ENCODE data around the gene TMEM178B. TPM values are rescaled to one million over a fixed set of nuclear protein-coding genes. Genes with fewer than 3 reads are reported as not detected.
"Not testable (repeated sequence)": the region's sequence is repeated elsewhere in the genome, so short reads cannot be mapped to it uniquely, and the experiment has no call there.

The TMEM178B gene
- total RNA-seq, 1 experiment from 2014 or later, result 1.1 TPM

- H3K27me3 ChIP-seq (ENCODE audit: control insufficient read depth, insufficient read depth, low read length), result no peaks in the 10 kb centered on the region
- H3K4me3 ChIP-seq (ENCODE audit: insufficient read depth, low read depth, low read length), result no peak overlapping the region
- no peaks in the 10 kb centered on the region for H3K36me3 ChIP-seq (replicated peaks; ENCODE audit: control insufficient read depth, insufficient read depth, low read length)
- no peak for DNase-seq
Observed at GRCh38 chr7:141103847-141104429, 30.1 kb downstream of the TMEM178B start.

- H3K27me3 ChIP-seq (ENCODE audit: control insufficient read depth, insufficient read depth, low read length), result no peaks in the 10 kb centered on the region
- DNase-seq, result no peak
Observed at GRCh38 chr7:141113131-141113530, 39.3 kb downstream of the TMEM178B start.

GRCh38 chr7:141114029-141114664 lies 40.3 kb downstream of the TMEM178B start:
- DNase-seq, result no peak
- Histone ChIP-seq H3K27me3 (ENCODE audit: control insufficient read depth, insufficient read depth, low read length) (no peaks in the 10 kb centered on the region), H3K36me3 (replicated peaks; ENCODE audit: control insufficient read depth, insufficient read depth, low read length) (no peaks in the 10 kb centered on the region), H3K4me3 (ENCODE audit: insufficient read depth, low read depth, low read length) (no peak overlapping the region)

More at GRCh38 chr7:141113131-141113530, 39.3 kb downstream of the TMEM178B start:
- Histone ChIP-seq H3K4me3 (ENCODE audit: insufficient read depth, low read depth, low read length) (no peak overlapping the region), H3K36me3 (replicated peaks; ENCODE audit: control insufficient read depth, insufficient read depth, low read length) (no peaks in the 10 kb centered on the region)

GRCh38 chr7:141115965-141116364 lies 42.1 kb downstream of the TMEM178B start:
- H3K4me3 ChIP-seq (ENCODE audit: insufficient read depth, low read depth, low read length), result no peak overlapping the region
- no peak for DNase-seq
- no peaks in the 10 kb centered on the region for H3K36me3 ChIP-seq (replicated peaks; ENCODE audit: control insufficient read depth, insufficient read depth, low read length)
- H3K27me3 ChIP-seq (ENCODE audit: control insufficient read depth, insufficient read depth, low read length), result no peaks in the 10 kb centered on the region

DNA sequence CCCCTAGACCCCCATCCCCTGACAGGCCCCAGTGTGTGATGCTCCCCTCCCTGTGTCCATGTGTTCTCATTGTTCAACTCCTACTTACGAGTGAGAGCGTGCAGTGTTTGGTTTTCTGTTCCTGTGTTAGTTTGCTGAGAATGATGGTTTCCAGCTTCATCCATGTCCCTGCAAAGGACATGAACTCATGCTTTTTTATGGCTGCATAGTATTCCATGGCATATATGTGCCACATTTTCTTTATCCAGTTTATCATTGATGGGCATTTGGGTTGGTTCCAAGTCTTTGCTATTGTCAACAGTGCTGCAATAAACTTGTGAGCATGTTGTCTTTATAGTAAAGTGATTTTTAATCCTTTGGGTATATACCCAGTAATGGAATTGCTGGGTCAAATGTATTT lies 42.8 kb downstream of the TMEM178B start:
- not testable (repeated sequence) for H3K27me3 ChIP-seq (ENCODE audit: control insufficient read depth, insufficient read depth, low read length); H3K4me3 ChIP-seq (ENCODE audit: insufficient read depth, low read depth, low read length); DNase-seq; H3K36me3 ChIP-seq (replicated peaks; ENCODE audit: control insufficient read depth, insufficient read depth, low read length)

GRCh38 chr7:141118767-141119166 lies 44.9 kb downstream of the TMEM178B start:
- no peaks in the 10 kb centered on the region for H3K36me3 ChIP-seq (replicated peaks; ENCODE audit: control insufficient read depth, insufficient read depth, low read length)

DNA sequence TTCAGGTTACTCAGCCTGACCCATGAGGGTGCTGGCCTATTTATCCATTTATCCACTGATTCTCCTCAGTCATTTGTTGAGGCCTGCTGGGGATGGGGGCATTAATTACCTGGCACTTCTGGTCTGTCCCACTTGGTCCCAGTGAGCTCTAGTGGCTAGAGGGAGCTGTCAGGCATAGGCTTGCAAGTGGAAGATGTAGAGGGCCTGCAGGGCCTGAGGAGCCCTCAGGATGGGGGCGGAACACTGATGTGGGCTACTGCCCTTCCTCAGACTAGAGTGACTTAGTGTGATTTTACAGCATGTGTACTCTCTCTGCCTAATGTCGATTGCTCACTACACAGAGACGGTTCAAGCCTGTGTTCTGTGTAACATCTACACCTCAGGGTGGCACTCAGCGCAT lies 45.3 kb downstream of the TMEM178B start:
- Histone ChIP-seq H3K27me3 (ENCODE audit: control insufficient read depth, insufficient read depth, low read length) (no peaks in the 10 kb centered on the region), H3K36me3 (replicated peaks; ENCODE audit: control insufficient read depth, insufficient read depth, low read length) (no peaks in the 10 kb centered on the region), H3K4me3 (ENCODE audit: insufficient read depth, low read depth, low read length) (no peak overlapping the region)
- no peak for DNase-seq

More at GRCh38 chr7:141118767-141119166, 44.9 kb downstream of the TMEM178B start:
- no peak for DNase-seq
- Histone ChIP-seq H3K27me3 (ENCODE audit: control insufficient read depth, insufficient read depth, low read length) (no peaks in the 10 kb centered on the region), H3K4me3 (ENCODE audit: insufficient read depth, low read depth, low read length) (no peak overlapping the region)

DNA sequence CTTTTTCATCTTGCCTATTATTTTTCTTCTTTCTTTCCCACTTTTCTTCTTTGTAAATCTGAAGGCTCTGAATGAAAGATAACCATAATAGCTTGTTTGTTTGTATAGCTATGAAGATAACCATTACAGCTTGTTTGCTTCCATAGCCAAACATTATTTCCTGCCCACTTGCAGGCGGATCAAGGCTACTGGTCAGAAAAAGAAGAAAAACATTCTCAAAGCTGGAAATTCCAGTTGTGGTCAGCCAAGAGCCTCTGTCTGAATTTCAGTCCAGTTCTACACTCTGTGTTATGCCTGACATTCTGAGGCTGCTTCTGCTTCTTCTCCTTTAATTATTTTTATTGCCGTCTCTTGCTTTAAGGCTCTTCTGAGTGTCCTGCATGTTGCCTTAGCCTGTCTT lies 48.9 kb downstream of the TMEM178B start:
- Histone ChIP-seq H3K27me3 (ENCODE audit: control insufficient read depth, insufficient read depth, low read length) (no peaks in the 10 kb centered on the region), H3K4me3 (ENCODE audit: insufficient read depth, low read depth, low read length) (no peak overlapping the region), H3K36me3 (replicated peaks; ENCODE audit: control insufficient read depth, insufficient read depth, low read length) (no peaks in the 10 kb centered on the region)
- DNase-seq, result no peak

DNA sequence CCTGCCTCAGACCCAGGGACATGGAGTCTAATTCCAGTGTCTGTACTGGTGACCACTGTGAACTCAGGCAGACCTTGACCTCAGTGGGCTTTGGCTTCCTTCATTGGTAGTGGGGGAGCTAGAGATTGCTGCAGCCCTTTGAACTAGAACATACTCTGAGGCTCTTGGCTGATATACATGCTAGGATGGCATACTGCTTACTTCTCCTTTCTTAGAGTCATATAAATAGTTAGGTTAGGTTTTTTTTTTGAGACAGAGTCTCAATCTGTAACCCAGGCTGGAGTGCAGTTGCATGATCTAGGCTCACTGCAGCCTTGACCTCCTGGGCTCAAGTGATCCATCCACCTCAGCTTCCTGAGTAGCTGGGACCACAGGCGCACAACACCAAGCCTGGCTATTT lies 49.7 kb downstream of the TMEM178B start:
- DNase-seq, result no peak
- no peaks in the 10 kb centered on the region for H3K27me3 ChIP-seq (ENCODE audit: control insufficient read depth, insufficient read depth, low read length)
- H3K4me3 ChIP-seq (ENCODE audit: insufficient read depth, low read depth, low read length), result no peak overlapping the region
- H3K36me3 ChIP-seq (replicated peaks; ENCODE audit: control insufficient read depth, insufficient read depth, low read length), result no peaks in the 10 kb centered on the region

- H3K27me3 ChIP-seq (ENCODE audit: control insufficient read depth, insufficient read depth, low read length), result no peaks in the 10 kb centered on the region
- DNase-seq, result no peak
- H3K36me3 ChIP-seq (replicated peaks; ENCODE audit: control insufficient read depth, insufficient read depth, low read length), result no peaks in the 10 kb centered on the region
- H3K4me3 ChIP-seq (ENCODE audit: insufficient read depth, low read depth, low read length), result no peak overlapping the region
Observed at GRCh38 chr7:141126107-141126506, 52.2 kb downstream of the TMEM178B start.

DNA sequence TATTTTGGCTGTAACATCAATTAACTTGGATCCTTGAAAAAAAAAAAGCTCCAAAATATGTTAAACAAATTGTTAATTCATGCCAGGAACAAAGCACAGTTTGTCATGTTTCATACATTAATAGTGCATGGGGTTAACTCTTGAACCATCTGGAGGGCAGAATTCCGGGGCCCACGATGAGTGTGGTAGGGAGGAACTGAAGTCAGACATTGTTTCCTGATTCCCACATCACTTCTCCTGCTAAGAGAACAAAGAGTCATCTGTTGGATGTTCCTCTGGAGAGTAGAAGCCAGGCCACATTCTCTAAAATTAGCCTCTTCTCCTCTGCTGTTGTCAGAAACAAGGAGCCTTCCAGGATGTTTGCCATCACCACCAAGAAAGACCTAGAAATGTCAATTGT lies 54.6 kb downstream of the TMEM178B start:
- H3K4me3 ChIP-seq (ENCODE audit: insufficient read depth, low read depth, low read length), result no peak overlapping the region
- no peaks in the 10 kb centered on the region for H3K27me3 ChIP-seq (ENCODE audit: control insufficient read depth, insufficient read depth, low read length)
- DNase-seq, result no peak
- no peaks in the 10 kb centered on the region for H3K36me3 ChIP-seq (replicated peaks; ENCODE audit: control insufficient read depth, insufficient read depth, low read length)

GRCh38 chr7:141128931-141129330 lies 55.1 kb downstream of the TMEM178B start:
- Histone ChIP-seq H3K36me3 (replicated peaks; ENCODE audit: control insufficient read depth, insufficient read depth, low read length) (no peaks in the 10 kb centered on the region), H3K27me3 (ENCODE audit: control insufficient read depth, insufficient read depth, low read length) (no peaks in the 10 kb centered on the region), H3K4me3 (ENCODE audit: insufficient read depth, low read depth, low read length) (no peak overlapping the region)
- no peak for DNase-seq

GRCh38 chr7:141132671-141133070 lies 58.8 kb downstream of the TMEM178B start:
- Histone ChIP-seq H3K4me3 (ENCODE audit: insufficient read depth, low read depth, low read length) (no peak overlapping the region), H3K36me3 (replicated peaks; ENCODE audit: control insufficient read depth, insufficient read depth, low read length) (no peaks in the 10 kb centered on the region), H3K27me3 (ENCODE audit: control insufficient read depth, insufficient read depth, low read length) (no peaks in the 10 kb centered on the region)
- DNase-seq, result no peak

DNA sequence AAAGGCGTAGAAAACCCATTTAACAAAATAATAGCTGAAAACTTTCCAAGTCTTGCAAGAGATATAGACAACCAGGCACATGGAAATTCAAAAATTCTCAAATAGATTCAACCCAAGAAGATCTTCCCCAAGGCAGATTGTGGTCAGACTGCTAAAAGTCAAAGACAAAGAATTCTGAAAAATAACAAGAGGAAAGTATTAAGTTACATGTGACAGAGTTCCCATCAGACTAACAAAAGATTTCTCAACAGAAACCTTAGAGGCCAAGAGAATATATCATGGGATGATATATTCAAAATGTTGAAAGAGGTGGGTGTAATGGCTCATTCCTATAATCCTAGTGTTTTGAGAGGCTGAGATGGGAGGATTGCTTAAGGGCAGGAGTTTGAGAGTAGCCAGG lies 59.8 kb downstream of the TMEM178B start:
- H3K36me3 ChIP-seq (replicated peaks; ENCODE audit: control insufficient read depth, insufficient read depth, low read length), result no peaks in the 10 kb centered on the region
- H3K4me3 ChIP-seq (ENCODE audit: insufficient read depth, low read depth, low read length), result no peak overlapping the region
- H3K27me3 ChIP-seq (ENCODE audit: control insufficient read depth, insufficient read depth, low read length), result no peaks in the 10 kb centered on the region
- DNase-seq, result no peak

DNA sequence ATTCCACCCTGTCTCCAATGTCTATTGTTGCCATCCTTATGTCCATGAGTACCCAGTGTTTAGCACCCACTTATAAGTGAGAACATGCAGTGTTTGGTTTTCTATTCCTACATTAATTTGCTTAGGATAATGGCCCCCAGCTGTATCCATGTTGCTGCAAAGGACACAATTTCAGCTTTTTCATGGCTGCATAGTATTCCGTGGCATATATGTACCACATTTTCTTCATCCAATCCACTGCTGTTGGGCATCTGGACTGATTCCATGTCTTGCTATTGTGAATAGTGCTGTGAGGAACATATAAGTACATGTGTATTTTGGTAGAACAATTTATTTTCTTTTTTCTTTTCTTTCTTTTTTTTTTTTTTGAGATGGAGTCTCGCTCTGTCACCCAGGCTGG lies 68.2 kb downstream of the TMEM178B start:
- H3K4me3 ChIP-seq (ENCODE audit: insufficient read depth, low read depth, low read length), result no peak overlapping the region
- DNase-seq, result no peak
- H3K27me3 ChIP-seq (ENCODE audit: control insufficient read depth, insufficient read depth, low read length), result no peaks in the 10 kb centered on the region
- H3K36me3 ChIP-seq (replicated peaks; ENCODE audit: control insufficient read depth, insufficient read depth, low read length), result no peaks in the 10 kb centered on the region

Data from H7 (cell line).